B cell (primary cell): Measurements from ENCODE around the gene GJC1. TPM values are rescaled to one million over a fixed set of nuclear protein-coding genes. Genes with fewer than 3 reads are reported as not detected.

Source experiments
- ATAC-seq: fragments of 200-7000 bp; cut with Tn5 transposase; one replicate; pipeline ENCODE4 v1.10.0; 2021; ENCODE audit warnings: low read depth, mild to moderate bottlenecking, moderate number of reproducible peaks, moderate library complexity
- CTCF ChIA-PET: fragments of 350-600 bp; sonication (Branson Sonifier 250); formaldehyde crosslinking; loops from one replicate; lab custom pipeline; 2021; ENCODE audit warnings: antibody characterized with exemption, inconsistent platforms; lab: Charles Lee
- POLR2A ChIA-PET: fragments of 350-600 bp; sonication (Branson Sonifier 250); formaldehyde crosslinking; loops from one replicate; lab custom pipeline; 2021; ENCODE audit warnings: antibody characterized with exemption; lab: Charles Lee
- DNase-seq: peaks from one replicate; pipeline ENCODE4 v3.0.0; 2013
- H2AFZ ChIP-seq: 2 replicates; pipeline ENCODE4 v1.6.1; 2012; ENCODE audit warnings: mild to moderate bottlenecking, low read depth, low read length; ENCODE audit not compliant: insufficient read depth, poor library complexity, severe bottlenecking
- H3K27ac ChIP-seq, 2 donors: 1 replicate in 1 of 2; 2 replicates in 1 of 2; pipeline ENCODE4 v1.5.1; 2012 to 2013; ENCODE audit warnings: low read length in 2 of 2, mild to moderate bottlenecking in 2 of 2, moderate library complexity in 1 of 2
- H3K27me3 ChIP-seq, 4 experiments: fragments of 200-600 bp in 1 of 4; sonication (generic) in 1 of 4; replicated peaks in 1 of 4; 1 replicate in 2 of 4; 2 replicates in 2 of 4; pipeline versions ENCODE4 v1.6.1 to v1.7.0; 2013 to 2016; ENCODE audit warnings: low read length in 3 of 4, mild to moderate bottlenecking in 2 of 4, mixed read lengths in 1 of 4, moderate library complexity in 1 of 4; ENCODE audit not compliant: insufficient read depth in 4 of 4, control insufficient read depth in 3 of 4; ENCODE audit errors: control extremely low read depth in 1 of 4
- H3K36me3 ChIP-seq, 2 experiments: replicated peaks in 1 of 2; 1 replicate in 1 of 2; 2 replicates in 1 of 2; pipeline versions ENCODE4 v1.6.1 to v1.7.1; 2013; ENCODE audit warnings: low read length in 1 of 2; ENCODE audit not compliant: insufficient read depth in 2 of 2, control insufficient read depth in 1 of 2; ENCODE audit errors: control extremely low read depth in 1 of 2, extremely low read depth in 1 of 2
- H3K4me1 ChIP-seq, 2 donors: fragments of 200-600 bp in 1 of 2; sonication (generic) in 1 of 2; 1 replicate in 1 of 2; 2 replicates in 1 of 2; pipeline versions ENCODE4 v1.5.1 to v1.6.1; 2013 to 2017; ENCODE audit warnings: low read length in 2 of 2; ENCODE audit not compliant: control insufficient read depth in 2 of 2, insufficient read depth in 2 of 2
- H3K4me2 ChIP-seq: replicated peaks from 2 replicates; pipeline ENCODE3; 2012; ENCODE audit warnings: mild to moderate bottlenecking, low read depth, low read length; ENCODE audit not compliant: poor library complexity, severe bottlenecking
- H3K4me3 ChIP-seq, 5 experiments: fragments of 200-600 bp in 1 of 5; sonication (generic) in 1 of 5; 1 replicate in 3 of 5; 2 replicates in 2 of 5; pipeline versions ENCODE4 v1.5.1 to v1.7.0; 2011 to 2016; ENCODE audit warnings: low read length in 4 of 5, mild to moderate bottlenecking in 4 of 5, low read depth in 2 of 5, control low read depth in 1 of 5, moderate library complexity in 1 of 5; ENCODE audit not compliant: insufficient read depth in 1 of 5; ENCODE audit errors: control extremely low read depth in 1 of 5, extremely low read depth in 1 of 5
- H3K79me2 ChIP-seq: fragments of 200-600 bp; sonication (generic); one replicate; pipeline ENCODE4 v1.6.0; 2016; ENCODE audit warnings: low read length; ENCODE audit not compliant: control insufficient read depth, insufficient read depth
- H3K9ac ChIP-seq: fragments of 200-600 bp; sonication (generic); 2 replicates; pipeline ENCODE4 v1.6.1; 2017; ENCODE audit warnings: mild to moderate bottlenecking, low read length, moderate library complexity
- H3K9me3 ChIP-seq, 3 donors: one replicate each; pipeline versions ENCODE4 v1.6.1 to v1.7.1; 2013; ENCODE audit warnings: low read length in 2 of 3; ENCODE audit not compliant: control insufficient read depth in 2 of 3, insufficient read depth in 1 of 3; ENCODE audit errors: control extremely low read depth in 1 of 3
- H4K20me1 ChIP-seq: 2 replicates; pipeline ENCODE4 v1.6.0; 2012; ENCODE audit warnings: mild to moderate bottlenecking, low read length; ENCODE audit not compliant: insufficient read depth, control insufficient read depth, poor library complexity, severe bottlenecking
- H3K27ac Mint-ChIP-seq: one replicate; pipeline ENCODE4 v1.8.0; 2021; ENCODE audit warnings: mixed read lengths
- H3K27me3 Mint-ChIP-seq: one replicate; pipeline ENCODE4 v1.8.0; 2021; ENCODE audit warnings: mixed read lengths
- H3K4me1 Mint-ChIP-seq: one replicate; pipeline ENCODE4 v1.8.0; 2021; ENCODE audit warnings: mixed read lengths
- H3K4me3 Mint-ChIP-seq: one replicate; pipeline ENCODE4 v1.8.0; 2021; ENCODE audit warnings: mixed read lengths
- H3K9me3 Mint-ChIP-seq: one replicate; pipeline ENCODE4 v1.8.0; 2022; ENCODE audit warnings: mixed read lengths; ENCODE audit not compliant: insufficient read depth
- EZH2 ChIP-seq: IDR thresholded peaks from 2 replicates; pipeline ENCODE4 v1.6.1; 2012; ENCODE audit warnings: borderline replicate concordance, low read depth, mild to moderate bottlenecking, moderate library complexity, low read length; ENCODE audit not compliant: insufficient read depth, poor library complexity, severe bottlenecking
- WGBS: methylation state at CpG from one replicate; pipeline ENCODE4 v1.1.5; 2013; ENCODE audit warnings: missing lambda C conversion rate; ENCODE audit not compliant: insufficient coverage; 5-methylcytosine and 5-hydroxymethylcytosine counted together
- intact Hi-C: fragments of 100-400 bp; cut with micrococcal nuclease; formaldehyde crosslinking; loops from one replicate; pipeline ENCODE4 v1.10.0; 2022
- polyA plus RNA-seq: library from polyadenylated mRNA; depleted of rRNA; stranded (reverse); fragments of >200 nt; gene quantifications from 2 replicates; pipeline ENCODE4 v1.2.3, GENCODE V29; 2012
- total RNA-seq, 2 donors: library from RNA; stranded (reverse); fragments of 120-200 nt in 1 of 2; gene quantifications; 1 replicate in 1 of 2; 2 replicates in 1 of 2; pipeline versions ENCODE4 v1.2.3 to v1.2.4, GENCODE V29; 2013 to 2022
- TF ChIP-seq, protein P1 (sequence below): fragments of 200-600 bp; IDR thresholded peaks from one replicate; pipeline ENCODE4 v1.8.0; 2022; ENCODE audit warnings: antibody characterized with exemption, mild to moderate bottlenecking

The GJC1 gene
- total and polyA plus RNA-seq, 2 donors (not counting 1 experiment from before 2014, with no cell fraction given), result not detected

DNA sequence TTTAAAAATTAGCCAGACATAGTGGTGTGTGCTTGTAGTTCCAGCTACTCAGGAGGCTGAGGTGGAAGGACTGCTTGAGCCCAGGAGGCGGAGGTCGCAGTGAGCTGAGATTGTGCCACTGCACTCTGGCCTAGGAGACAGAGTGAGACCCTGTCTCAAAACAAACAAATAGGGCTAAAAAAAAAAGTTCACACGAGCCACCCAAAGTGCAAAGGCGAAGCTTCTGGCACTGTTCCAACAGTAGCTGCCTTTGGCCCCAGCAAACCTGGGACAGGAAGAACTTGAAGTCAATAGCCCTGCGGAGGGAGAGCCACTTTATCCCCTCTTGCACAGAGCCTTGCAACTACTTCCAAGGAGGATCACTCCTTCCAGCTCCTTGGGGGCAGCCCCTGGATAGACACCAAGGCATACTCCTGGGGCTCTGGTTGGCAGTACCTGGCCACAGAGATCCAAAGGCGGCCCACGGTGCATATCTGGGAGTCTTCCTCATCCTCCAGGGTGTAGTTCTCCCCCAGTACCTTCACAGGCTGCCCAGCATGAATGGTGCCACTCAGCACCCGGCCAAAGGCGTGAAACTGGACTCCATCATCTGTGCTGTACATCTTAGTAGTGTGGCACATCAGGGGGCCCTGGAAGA is 32.3 kb upstream of the GJC1 start:
- H3K4me2 ChIP-seq, result no peak overlapping the region
- TF ChIP-seq, protein P1, sequence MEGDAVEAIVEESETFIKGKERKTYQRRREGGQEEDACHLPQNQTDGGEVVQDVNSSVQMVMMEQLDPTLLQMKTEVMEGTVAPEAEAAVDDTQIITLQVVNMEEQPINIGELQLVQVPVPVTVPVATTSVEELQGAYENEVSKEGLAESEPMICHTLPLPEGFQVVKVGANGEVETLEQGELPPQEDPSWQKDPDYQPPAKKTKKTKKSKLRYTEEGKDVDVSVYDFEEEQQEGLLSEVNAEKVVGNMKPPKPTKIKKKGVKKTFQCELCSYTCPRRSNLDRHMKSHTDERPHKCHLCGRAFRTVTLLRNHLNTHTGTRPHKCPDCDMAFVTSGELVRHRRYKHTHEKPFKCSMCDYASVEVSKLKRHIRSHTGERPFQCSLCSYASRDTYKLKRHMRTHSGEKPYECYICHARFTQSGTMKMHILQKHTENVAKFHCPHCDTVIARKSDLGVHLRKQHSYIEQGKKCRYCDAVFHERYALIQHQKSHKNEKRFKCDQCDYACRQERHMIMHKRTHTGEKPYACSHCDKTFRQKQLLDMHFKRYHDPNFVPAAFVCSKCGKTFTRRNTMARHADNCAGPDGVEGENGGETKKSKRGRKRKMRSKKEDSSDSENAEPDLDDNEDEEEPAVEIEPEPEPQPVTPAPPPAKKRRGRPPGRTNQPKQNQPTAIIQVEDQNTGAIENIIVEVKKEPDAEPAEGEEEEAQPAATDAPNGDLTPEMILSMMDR, result no peak
- no peak for TF ChIP-seq EZH2
- H2AFZ ChIP-seq, result no peak overlapping the region
- ChIA-PET POLR2A (no interaction called here), CTCF (interaction anchor here (0.6 to 9.7 kb wide), 5 partner anchors 13 to 88 kb away, joined by 3 to 208 read pairs (median 5); no protein-coding TSS in a partner anchor)
- Mint-ChIP-seq H3K4me1 (no peaks in the 10 kb centered on the region), H3K4me3 (no peak overlapping the region), H3K9me3 (no peaks in the 10 kb centered on the region), H3K27me3 (no peaks in the 10 kb centered on the region), H3K27ac (no peak overlapping the region)
- ATAC-seq, result no peak
- no peaks in the 10 kb centered on the region for H3K27me3 ChIP-seq
- 98% methylated on average over 8 of the region's 9 CpGs for WGBS
- H3K79me2 ChIP-seq, result no peaks in the 10 kb centered on the region
- DNase-seq, result no peak
- H3K9ac ChIP-seq, result no peak overlapping the region
- H4K20me1 ChIP-seq, result peaks cover 5% of the 10 kb centered on the region
- no peak overlapping the region for H3K27ac ChIP-seq
- H3K4me3 ChIP-seq, result no peak overlapping the region
- peaks cover 3 to 83% of the 10 kb centered on the region in 2 experiments for H3K36me3 ChIP-seq
- H3K9me3 ChIP-seq, result no peaks in the 10 kb centered on the region
- intact Hi-C loops, result no loop called here
- no peaks in the 10 kb centered on the region for H3K4me1 ChIP-seq

DNA sequence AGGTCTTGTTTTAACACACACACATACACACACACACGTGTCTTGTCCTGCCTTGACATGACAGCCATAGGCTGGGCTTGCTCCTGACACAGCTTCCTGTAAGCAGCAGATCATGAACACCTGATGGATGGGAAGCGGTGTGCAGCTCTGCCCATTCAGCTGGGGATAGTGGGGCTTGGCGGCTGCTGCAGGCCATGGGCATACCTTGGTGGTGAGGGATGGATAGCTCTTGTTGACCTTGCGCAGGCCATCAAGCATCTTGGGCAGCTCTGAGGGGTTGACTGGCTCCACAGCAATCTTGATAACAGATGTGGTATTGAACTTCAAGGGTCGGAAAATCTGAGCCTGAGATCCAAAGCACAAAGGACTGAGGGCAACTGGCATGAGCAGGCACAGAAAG is 29.6 kb upstream of the GJC1 start:
- H3K27me3 ChIP-seq, result no peaks in the 10 kb centered on the region
- no peak overlapping the region for H3K27ac ChIP-seq
- peaks cover 3 to 93% of the 10 kb centered on the region in 2 experiments for H3K36me3 ChIP-seq
- no peaks in the 10 kb centered on the region for H3K9me3 ChIP-seq
- no peaks in the 10 kb centered on the region for H3K79me2 ChIP-seq
- intact Hi-C loops, result no loop called here
- H4K20me1 ChIP-seq, result peaks cover under 1% of the 10 kb centered on the region
- TF ChIP-seq, protein P1, result no peak
- TF ChIP-seq EZH2, result no peak
- Mint-ChIP-seq H3K4me3 (no peak overlapping the region), H3K4me1 (no peaks in the 10 kb centered on the region), H3K9me3 (no peaks in the 10 kb centered on the region), H3K27ac (no peak overlapping the region), H3K27me3 (no peaks in the 10 kb centered on the region)
- ChIA-PET CTCF (interaction anchor here (1.7 kb wide), 1 partner anchor 84 kb away, joined by 6 read pairs; no protein-coding TSS in a partner anchor), POLR2A (no interaction called here)
- no peaks in the 10 kb centered on the region for H3K4me1 ChIP-seq
- DNase-seq (no peak), ATAC-seq (no peak)
- no peak overlapping the region for H3K4me2 ChIP-seq
- no peak overlapping the region for H2AFZ ChIP-seq
- no peak overlapping the region for H3K4me3 ChIP-seq
- 94% methylated on average over 4 of the region's 5 CpGs for WGBS
- H3K9ac ChIP-seq, result no peak overlapping the region
